Measurements from ENCODE around the gene NXPE1. TPM values are rescaled to one million over a fixed set of nuclear protein-coding genes. Genes with fewer than 3 reads are reported as not detected.

NXPE1 gene
- total and polyA plus RNA-seq, 9 donors, result 0.07 to 1.0 (median 0.20) TPM; not detected in 5

GRCh38 chr11:114556135-114556534, 3.5 kb downstream of the NXPE1 start:
- WGBS, 3 donors, result 31 to 41% (median 34%) methylated on average over 1 of the region's 1 CpG

GRCh38 chr11:114553642-114554041, 6.0 kb downstream of the NXPE1 start:
- Histone ChIP-seq H3K9me3 (no peaks in the 10 kb centered on the region), H3K36me3 (no peaks in the 10 kb centered on the region), H3K4me1 (ENCODE audit: insufficient read depth) (no peaks in the 10 kb centered on the region), H3K27me3 (no peaks in the 10 kb centered on the region), H3K4me3 (no peak overlapping the region), H3K27ac (no peak overlapping the region)
- intact Hi-C loops (cut with DNase I), result no loop called here
- TF ChIP-seq EP300 (IDR thresholded peaks at IDR 0.05) (no peak), POLR2A (IDR thresholded peaks at IDR 0.05) (no peak), CTCF (IDR thresholded peaks at IDR 0.05) (no peak)
- DNase-seq, result no peak
- WGBS, 3 donors, result 90 to 93% (median 92%) methylated on average over 2 of the region's 2 CpGs

More at GRCh38 chr11:114556135-114556534, 3.5 kb downstream of the NXPE1 start:
- Histone ChIP-seq H3K36me3 (no peaks in the 10 kb centered on the region), H3K4me3 (no peak overlapping the region), H3K9me3 (no peaks in the 10 kb centered on the region), H3K4me1 (ENCODE audit: insufficient read depth) (no peaks in the 10 kb centered on the region), H3K27me3 (no peaks in the 10 kb centered on the region), H3K27ac (no peak overlapping the region)
- intact Hi-C loops (cut with DNase I), result no loop called here
- no peak for DNase-seq
- TF ChIP-seq CTCF (IDR thresholded peaks at IDR 0.05) (no peak), EP300 (IDR thresholded peaks at IDR 0.05) (no peak), POLR2A (IDR thresholded peaks at IDR 0.05) (no peak)

GRCh38 chr11:114551060-114551459, 8.6 kb downstream of the NXPE1 start:
- Histone ChIP-seq H3K27me3 (no peaks in the 10 kb centered on the region), H3K4me3 (no peak overlapping the region), H3K9me3 (no peaks in the 10 kb centered on the region), H3K27ac (no peak overlapping the region), H3K36me3 (no peaks in the 10 kb centered on the region), H3K4me1 (ENCODE audit: insufficient read depth) (no peaks in the 10 kb centered on the region)
- no peak for DNase-seq
- TF ChIP-seq CTCF (IDR thresholded peaks at IDR 0.05), result no peak
- no peak for TF ChIP-seq POLR2A (IDR thresholded peaks at IDR 0.05)
- TF ChIP-seq EP300 (IDR thresholded peaks at IDR 0.05), result no peak
- intact Hi-C loops (cut with DNase I), result no loop called here
- 84 to 89% (median 88%) methylated on average over 4 of the region's 4 CpGs for WGBS, 3 donors

- Histone ChIP-seq H3K4me1 (ENCODE audit: insufficient read depth) (no peaks in the 10 kb centered on the region), H3K9me3 (no peaks in the 10 kb centered on the region), H3K27me3 (no peaks in the 10 kb centered on the region), H3K27ac (no peak overlapping the region), H3K4me3 (no peak overlapping the region), H3K36me3 (no peaks in the 10 kb centered on the region)
- intact Hi-C loops (cut with DNase I), result no loop called here
- 73 to 78% (median 74%) methylated on average over 2 of the region's 2 CpGs for WGBS, 3 donors
- no peak for DNase-seq
- no peak for TF ChIP-seq EP300 (IDR thresholded peaks at IDR 0.05)
- no peak for TF ChIP-seq POLR2A (IDR thresholded peaks at IDR 0.05)
- no peak for TF ChIP-seq CTCF (IDR thresholded peaks at IDR 0.05)
Observed at GRCh38 chr11:114525682-114526081, 34.0 kb downstream of the NXPE1 start.

Measured in ovary (tissue), 9 donors.